Endothelial cell (in vitro differentiated cells): ENCODE data around the gene LHX2. TPM values are rescaled to one million over a fixed set of nuclear protein-coding genes. Genes with fewer than 3 reads are reported as not detected.

Experiments used
- DNase-seq: peaks from one replicate; pipeline ENCODE4 v3.0.0; 2021; ENCODE audit warnings: low spot score
- H3K27ac Mint-ChIP-seq: one replicate; pipeline ENCODE4 v1.8.0; 2021; ENCODE audit warnings: mixed read lengths, inconsistent platforms; ENCODE audit not compliant: unreplicated experiment
- H3K27me3 Mint-ChIP-seq: one replicate; pipeline ENCODE4 v1.8.0; 2021; ENCODE audit warnings: mild to moderate bottlenecking, moderate library complexity, mixed read lengths, inconsistent platforms; ENCODE audit not compliant: unreplicated experiment
- H3K36me3 Mint-ChIP-seq: one replicate; pipeline ENCODE4 v1.8.0; 2021; ENCODE audit warnings: mild to moderate bottlenecking, low read depth, mixed read lengths, inconsistent platforms; ENCODE audit not compliant: unreplicated experiment
- H3K4me1 Mint-ChIP-seq: one replicate; pipeline ENCODE4 v1.8.0; 2021; ENCODE audit warnings: mild to moderate bottlenecking, mixed read lengths, inconsistent platforms; ENCODE audit not compliant: unreplicated experiment
- H3K4me3 Mint-ChIP-seq: one replicate; pipeline ENCODE4 v1.8.0; 2021; ENCODE audit warnings: mild to moderate bottlenecking, mixed read lengths, inconsistent platforms; ENCODE audit not compliant: unreplicated experiment
- H3K9me3 Mint-ChIP-seq: one replicate; pipeline ENCODE4 v1.8.0; 2021; ENCODE audit warnings: mixed read lengths, inconsistent platforms; ENCODE audit not compliant: unreplicated experiment
- CTCF ChIP-seq: fragments of 200-600 bp; sonication (generic); IDR thresholded peaks from one replicate; pipeline ENCODE4 v1.5.0; 2021; ENCODE audit warnings: antibody characterized with exemption; ENCODE audit not compliant: unreplicated experiment
- total RNA-seq: library from RNA; stranded (reverse); fragmentation: NEBNext Ultra II Directional; extraction: Animal tissue kit (Norgen Biotek cat#: 25700); gene quantifications from one replicate; pipeline ENCODE4 v1.2.1, GENCODE V29; 2021; ENCODE audit not compliant: unreplicated experiment

The LHX2 gene
- total RNA-seq, 1 donor from 2014 or later, result not detected

- H3K27me3 Mint-ChIP-seq, result peaks cover 1% of the 10 kb centered on the region
Observed at GRCh38 chr9:124062172-124062571, 50.6 kb downstream of the LHX2 start.

GRCh38 chr9:124066783-124067577 is 55.4 kb downstream of the LHX2 start:
- Mint-ChIP-seq H3K4me1 (no peaks in the 10 kb centered on the region), H3K36me3 (no peaks in the 10 kb centered on the region), H3K27me3 (peaks cover 1% of the 10 kb centered on the region), H3K9me3 (no peaks in the 10 kb centered on the region), H3K4me3 (no peak overlapping the region), H3K27ac (no peak overlapping the region)
- TF ChIP-seq CTCF, result no peak
- no peak for DNase-seq

More at GRCh38 chr9:124062172-124062571, 50.6 kb downstream of the LHX2 start:
- no peaks in the 10 kb centered on the region for H3K9me3 Mint-ChIP-seq
- H3K4me1 Mint-ChIP-seq, result no peaks in the 10 kb centered on the region
- TF ChIP-seq CTCF, result no peak
- H3K27ac Mint-ChIP-seq, result no peak overlapping the region
- H3K36me3 Mint-ChIP-seq, result no peaks in the 10 kb centered on the region
- no peak overlapping the region for H3K4me3 Mint-ChIP-seq
- no peak for DNase-seq

- TF ChIP-seq CTCF, result no peak
- no peaks in the 10 kb centered on the region for H3K4me1 Mint-ChIP-seq
- no peaks in the 10 kb centered on the region for H3K9me3 Mint-ChIP-seq
- H3K36me3 Mint-ChIP-seq, result no peaks in the 10 kb centered on the region
- no peak overlapping the region for H3K27ac Mint-ChIP-seq
- DNase-seq, result no peak
- H3K27me3 Mint-ChIP-seq, result peaks cover 1% of the 10 kb centered on the region
- no peak overlapping the region for H3K4me3 Mint-ChIP-seq
Observed at GRCh38 chr9:124068251-124068650, 56.7 kb downstream of the LHX2 start.

GRCh38 chr9:124074746-124075145 is 63.2 kb downstream of the LHX2 start:
- TF ChIP-seq CTCF, result no peak
- Mint-ChIP-seq H3K9me3 (no peaks in the 10 kb centered on the region), H3K36me3 (no peaks in the 10 kb centered on the region), H3K4me1 (peaks cover 4% of the 10 kb centered on the region), H3K4me3 (no peak overlapping the region), H3K27ac (no peak overlapping the region), H3K27me3 (no peaks in the 10 kb centered on the region)
- no peak for DNase-seq

GRCh38 chr9:124075761-124076160 is 64.2 kb downstream of the LHX2 start:
- DNase-seq, result no peak
- Mint-ChIP-seq H3K27me3 (no peaks in the 10 kb centered on the region), H3K4me1 (peaks cover 4% of the 10 kb centered on the region), H3K36me3 (no peaks in the 10 kb centered on the region), H3K4me3 (no peak overlapping the region), H3K27ac (no peak overlapping the region), H3K9me3 (no peaks in the 10 kb centered on the region)
- no peak for TF ChIP-seq CTCF
